SHP77 treated with DMSO at 0.1 percent for 48 hours (cell line): Measurements from ENCODE around the gene LDOC1.
"Not testable (repeated sequence)": the region's sequence is repeated elsewhere in the genome, so short reads cannot be mapped to it uniquely, and the experiment has no call there.

Experiments used
- DNase-seq: peaks from one replicate; lab custom pipeline; 2025; lab: John Stamatoyannopoulos, UW

The LDOC1 gene

GRCh38 chrX:141176586-141177451 is at the start of gene LDOC1:
LDOC1 (minus strand) TSS chrX:141177129; CDS start chrX:141177021, 108 bp downstream.
- DNase-seq: peak; percentile 16

- no peak for DNase-seq
Measured at GRCh38 chrX:141221611-141222010, 44.7 kb upstream of the LDOC1 start.

- no peak for DNase-seq
Measured at GRCh38 chrX:141220342-141221008, 43.5 kb upstream of the LDOC1 start.

- DNase-seq: no peak
Measured at GRCh38 chrX:141214196-141214595, 37.3 kb upstream of the LDOC1 start.

- DNase-seq: no peak
Measured at GRCh38 chrX:141201962-141202361, 25.0 kb upstream of the LDOC1 start.

- DNase-seq: not testable (repeated sequence)
Measured at GRCh38 chrX:141188573-141188972, 11.6 kb upstream of the LDOC1 start.

- no peak for DNase-seq
Measured at GRCh38 chrX:141185366-141185765, 8.4 kb upstream of the LDOC1 start.

- DNase-seq: no peak
Measured at GRCh38 chrX:141183000-141183399, 6.1 kb upstream of the LDOC1 start.

- DNase-seq: no peak
Measured at GRCh38 chrX:141180851-141181250, 3.9 kb upstream of the LDOC1 start.

- no peak for DNase-seq
Measured at GRCh38 chrX:141175786-141176185, 1.1 kb downstream of the LDOC1 start.

- no peak for DNase-seq
Measured at GRCh38 chrX:141164406-141164805, 12.5 kb downstream of the LDOC1 start.

- no peak for DNase-seq
Measured at GRCh38 chrX:141158084-141158483, 18.8 kb downstream of the LDOC1 start.

GRCh38 chrX:141155231-141155630 is 21.7 kb downstream of the LDOC1 start:
- DNase-seq: not testable (repeated sequence)

- no peak for DNase-seq
Measured at GRCh38 chrX:141142946-141143345, 34.0 kb downstream of the LDOC1 start.

- DNase-seq: no peak
Measured at GRCh38 chrX:141133272-141133671, 43.7 kb downstream of the LDOC1 start.

GRCh38 chrX:141127146-141127545 is 49.8 kb downstream of the LDOC1 start:
- DNase-seq: no peak
